GM12875 (cell line): Measurements from ENCODE around the gene FOXC1.

Experiments used
- H3K4me3 ChIP-seq: one replicate; pipeline ENCODE4 v1.5.1; 2011; ENCODE audit warnings: low read depth, low read length, control low read depth
- CTCF ChIP-seq: IDR thresholded peaks from 2 replicates; pipeline ENCODE4 v1.5.1; 2011; ENCODE audit warnings: low read depth, mild to moderate bottlenecking, control low read depth, inconsistent platforms, low read length, moderate library complexity, borderline replicate concordance; ENCODE audit not compliant: insufficient read depth

Gene FOXC1

GRCh38 chr6:1651362-1651761 is 41.6 kb downstream of the FOXC1 start:
- no peak overlapping the region for H3K4me3 ChIP-seq
- no peak for TF ChIP-seq CTCF

- no peak overlapping the region for H3K4me3 ChIP-seq
- no peak for TF ChIP-seq CTCF
Observed at GRCh38 chr6:1652842-1653241, 43.1 kb downstream of the FOXC1 start.

GRCh38 chr6:1654054-1654453 is 44.3 kb downstream of the FOXC1 start:
- no peak overlapping the region for H3K4me3 ChIP-seq
- TF ChIP-seq CTCF = no peak

- no peak for TF ChIP-seq CTCF
- H3K4me3 ChIP-seq = no peak overlapping the region
Observed at GRCh38 chr6:1657116-1657770, 47.5 kb downstream of the FOXC1 start.

GRCh38 chr6:1657771-1658165 is 48.1 kb downstream of the FOXC1 start:
- no peak for TF ChIP-seq CTCF
- H3K4me3 ChIP-seq = no peak overlapping the region

GRCh38 chr6:1658212-1659005 is 48.7 kb downstream of the FOXC1 start:
- H3K4me3 ChIP-seq = no peak overlapping the region
- no peak for TF ChIP-seq CTCF

GRCh38 chr6:1659816-1660215 is 50.1 kb downstream of the FOXC1 start:
- no peak for TF ChIP-seq CTCF
- H3K4me3 ChIP-seq = no peak overlapping the region
